Activated CD4-positive, alpha-beta T cell treated with anti-CD3 and anti-CD28 coated beads, Interleukin-2, amount 50 U/mL, for 4 hours (primary cell): ENCODE results near the gene QSOX2.

ENCODE experiments used
- DNase-seq, 2 experiments: peaks; one replicate each; pipeline ENCODE4 v3.0.0-alpha.2; 2020

Gene QSOX2

DNA sequence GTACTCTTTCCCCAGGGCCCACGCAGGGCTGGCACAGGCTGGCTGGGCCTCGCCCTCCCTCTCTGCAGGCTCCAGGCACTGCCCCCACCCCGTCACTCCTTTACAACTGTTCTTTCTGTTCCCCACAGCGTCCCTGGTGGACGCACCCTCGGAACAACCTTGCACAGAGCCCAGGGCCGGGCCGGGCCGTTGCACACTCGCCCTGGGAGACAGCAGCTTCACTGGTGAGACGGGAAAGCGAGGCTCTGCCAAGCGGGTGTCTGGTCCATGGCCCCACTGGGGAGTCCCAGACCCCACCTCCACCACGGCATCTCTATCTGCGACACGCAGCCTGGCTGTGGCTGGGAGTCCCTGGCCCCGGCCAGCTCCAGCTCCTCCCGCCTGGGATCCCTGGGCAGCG lies 18.4 kb upstream of the QSOX2 start:
- no peak for DNase-seq

DNA sequence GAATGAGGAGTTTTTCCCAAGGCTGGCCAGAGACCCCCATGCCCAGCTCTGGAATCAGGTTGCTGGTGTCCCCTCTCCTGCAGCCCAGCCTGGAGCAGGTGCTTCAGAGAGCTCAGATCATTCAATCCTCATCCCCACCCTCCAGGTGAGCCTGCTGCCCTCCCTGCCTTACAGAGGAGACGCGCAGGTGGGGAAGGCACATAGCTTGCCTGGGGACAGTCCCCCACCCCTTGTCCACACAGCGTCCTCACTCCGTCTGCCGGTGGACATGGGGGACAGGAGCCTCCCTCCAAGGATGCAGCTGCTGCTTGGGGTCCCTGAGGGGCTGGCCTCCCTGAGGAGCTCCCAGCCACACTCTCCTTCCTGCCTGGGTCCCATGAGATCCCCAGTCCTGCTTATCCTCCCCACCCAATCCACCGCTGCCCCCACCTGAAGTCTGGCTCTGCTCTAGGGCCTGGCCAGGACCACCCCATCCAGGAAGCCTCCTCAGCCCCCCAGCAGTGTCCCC lies 17.1 kb upstream of the QSOX2 start:
- DNase-seq = no peak

DNA sequence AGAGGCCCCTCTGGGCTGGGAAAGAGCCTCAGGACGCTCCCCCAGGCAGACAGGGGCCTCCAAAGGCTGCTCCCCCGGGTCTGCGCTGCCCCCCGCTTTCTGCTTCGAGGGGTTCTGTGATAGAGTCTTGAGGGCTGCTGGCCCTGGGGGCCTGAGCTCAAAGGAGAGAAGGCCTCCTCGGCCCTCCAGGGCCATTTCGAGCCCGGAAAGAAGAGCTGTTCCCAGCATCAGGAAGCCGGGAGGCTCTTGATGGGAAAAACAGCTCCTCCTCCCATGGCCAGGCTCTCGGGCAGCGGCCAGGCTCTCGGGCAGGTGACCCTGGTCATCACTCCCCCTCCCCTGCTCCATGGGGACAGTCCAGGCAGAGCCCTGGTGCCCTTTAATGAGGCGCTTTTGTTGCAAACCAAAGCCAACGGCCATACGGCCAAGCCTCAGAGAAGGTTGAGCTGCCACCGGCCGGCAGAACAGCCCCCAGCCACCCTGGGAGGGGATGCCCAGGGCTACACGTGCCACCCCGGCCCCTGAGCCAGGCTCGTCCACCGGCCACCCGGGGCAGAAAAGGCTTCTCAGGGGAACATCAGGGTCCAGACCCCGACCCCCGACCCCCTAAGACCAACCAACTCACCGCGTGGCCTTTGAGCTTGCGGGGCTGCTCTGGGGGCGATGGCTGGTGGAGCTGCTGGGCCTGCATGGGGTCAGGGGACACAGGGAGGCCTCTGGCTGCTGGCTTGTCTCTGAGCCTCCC lies 16.2 kb upstream of the QSOX2 start:
- DNase-seq = no peak

DNA sequence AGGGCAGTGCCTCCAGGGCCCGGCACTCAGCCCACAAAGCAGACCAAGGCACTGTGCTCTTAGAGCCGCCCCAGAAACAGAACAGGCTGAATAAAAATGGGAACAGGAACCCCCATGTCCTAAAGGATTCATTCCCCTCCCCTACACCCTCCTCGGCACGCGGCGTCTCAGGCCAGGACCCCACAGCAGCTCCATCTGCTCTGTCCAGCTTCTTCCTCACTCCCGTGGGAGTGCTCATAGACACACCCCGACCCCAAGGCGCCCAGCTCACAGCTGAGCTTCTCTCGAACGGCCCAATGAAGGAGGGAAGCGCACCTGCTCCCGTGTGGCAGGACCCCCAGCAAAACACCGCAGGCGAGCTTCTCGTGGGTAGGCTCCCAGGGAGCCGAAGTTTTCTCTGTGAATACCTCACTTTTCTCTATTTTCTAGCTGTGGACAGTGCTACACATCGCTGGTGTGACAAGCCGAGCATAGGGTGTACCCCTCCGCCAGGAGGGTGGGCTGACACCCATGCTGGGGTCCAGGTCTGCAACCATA lies 15.4 kb upstream of the QSOX2 start:
- DNase-seq = no peak

DNA sequence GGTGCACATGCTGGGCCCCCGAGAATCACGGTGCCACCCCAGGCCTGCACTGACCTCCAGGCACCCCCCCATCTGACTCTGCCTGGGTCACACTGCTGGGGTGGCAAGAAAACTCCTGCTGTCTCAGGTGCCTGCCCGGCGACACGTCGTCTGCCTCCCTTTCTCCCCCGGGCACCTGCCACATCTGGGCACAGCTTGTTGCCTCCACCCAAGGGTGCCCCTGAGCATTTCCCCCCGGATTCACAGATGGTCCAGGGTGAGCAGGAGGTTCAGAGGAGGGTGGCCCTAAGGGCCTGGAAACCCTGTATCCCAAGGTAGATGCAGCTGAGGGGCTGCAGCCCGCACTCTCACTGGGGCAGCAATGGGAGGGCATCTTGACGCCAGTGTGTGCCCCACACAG lies 14.9 kb upstream of the QSOX2 start:
- DNase-seq = no peak

DNA sequence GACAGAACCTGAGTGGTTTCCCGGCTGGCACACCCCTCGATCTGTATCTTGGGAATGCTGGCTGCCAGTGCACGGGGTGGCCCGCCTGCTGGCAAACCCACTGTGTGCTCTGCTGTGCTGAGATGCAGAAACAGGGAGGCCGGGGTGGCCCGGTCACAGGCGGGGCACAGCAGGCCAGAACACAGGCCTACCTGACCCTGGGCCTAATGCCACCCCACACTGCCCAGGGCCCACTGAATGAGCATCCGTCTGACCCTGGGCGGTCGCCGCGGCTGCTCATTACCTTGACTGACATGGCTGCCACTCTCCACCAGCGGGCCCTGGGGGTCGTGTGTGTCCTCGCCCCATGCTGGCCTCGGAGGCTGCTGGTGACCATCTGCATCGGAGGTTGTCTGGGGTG lies 14.2 kb upstream of the QSOX2 start:
- no peak for DNase-seq

DNA sequence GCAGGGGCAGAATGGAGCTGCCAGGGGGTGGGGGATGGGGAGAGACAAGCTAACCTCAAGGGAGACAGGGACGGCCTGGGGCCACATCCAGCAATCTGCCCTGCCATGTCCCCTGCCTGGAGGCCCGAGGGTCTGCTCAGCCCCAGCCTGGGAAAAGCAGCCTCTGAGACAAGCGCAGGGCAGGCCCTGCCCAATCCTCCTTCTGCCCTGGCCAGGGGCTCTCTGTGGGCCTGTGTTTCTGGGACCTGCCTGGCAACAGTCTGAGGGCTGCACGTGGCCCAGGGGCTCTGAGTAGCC lies 13.9 kb upstream of the QSOX2 start:
- no peak for DNase-seq

DNA sequence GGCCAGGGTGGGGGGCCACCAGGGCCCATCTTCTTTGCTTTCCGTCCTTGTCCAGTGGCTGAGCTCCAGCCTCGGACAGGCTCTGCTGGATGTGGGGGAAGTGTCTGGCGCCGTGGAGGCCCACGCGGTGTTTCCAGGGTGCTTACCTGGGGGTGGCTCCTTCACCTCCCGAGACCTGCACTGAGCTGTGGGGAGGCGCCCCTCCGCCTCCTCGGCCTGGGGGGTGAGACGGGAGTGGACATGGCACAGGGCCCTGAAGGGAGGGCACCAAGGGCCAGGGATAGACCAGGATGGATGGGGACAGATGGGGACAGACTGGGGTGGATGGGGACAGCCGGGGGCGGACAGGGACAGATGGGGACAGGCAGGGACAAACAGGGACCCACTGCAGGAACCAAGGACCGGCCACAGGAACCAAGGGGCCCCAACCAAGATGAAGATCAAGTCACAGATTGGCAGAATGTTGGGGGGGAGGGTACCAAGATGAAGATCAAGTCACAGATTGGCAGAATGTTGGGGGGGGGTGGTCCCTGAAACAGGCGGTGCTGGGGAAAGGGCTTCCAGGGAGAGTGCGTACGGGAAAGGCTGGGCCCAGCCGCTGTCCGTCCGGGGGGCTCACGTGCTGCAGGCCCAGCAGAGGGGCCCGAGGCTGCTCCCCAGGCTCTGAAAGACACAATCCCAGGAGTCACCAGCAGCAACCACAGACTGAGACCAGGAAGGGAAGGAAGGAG lies 13.3 kb upstream of the QSOX2 start:
- no peak for DNase-seq

DNA sequence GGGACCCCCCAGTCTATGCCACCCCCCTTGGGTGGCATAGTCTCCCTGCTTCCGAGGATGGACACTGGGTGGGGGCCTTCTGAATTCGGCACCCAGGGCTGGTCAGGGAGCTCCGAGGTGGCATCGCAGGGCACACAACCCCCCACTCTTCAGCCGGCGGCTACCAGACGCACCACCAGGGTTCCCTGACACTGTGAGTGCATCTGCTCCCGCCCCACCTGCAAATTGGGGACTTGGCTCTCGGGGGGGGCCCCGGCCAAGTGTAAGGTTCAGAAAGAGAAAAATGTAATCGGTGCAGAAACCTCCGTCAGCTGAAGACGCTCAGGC lies 12.7 kb upstream of the QSOX2 start:
- no peak for DNase-seq

DNA sequence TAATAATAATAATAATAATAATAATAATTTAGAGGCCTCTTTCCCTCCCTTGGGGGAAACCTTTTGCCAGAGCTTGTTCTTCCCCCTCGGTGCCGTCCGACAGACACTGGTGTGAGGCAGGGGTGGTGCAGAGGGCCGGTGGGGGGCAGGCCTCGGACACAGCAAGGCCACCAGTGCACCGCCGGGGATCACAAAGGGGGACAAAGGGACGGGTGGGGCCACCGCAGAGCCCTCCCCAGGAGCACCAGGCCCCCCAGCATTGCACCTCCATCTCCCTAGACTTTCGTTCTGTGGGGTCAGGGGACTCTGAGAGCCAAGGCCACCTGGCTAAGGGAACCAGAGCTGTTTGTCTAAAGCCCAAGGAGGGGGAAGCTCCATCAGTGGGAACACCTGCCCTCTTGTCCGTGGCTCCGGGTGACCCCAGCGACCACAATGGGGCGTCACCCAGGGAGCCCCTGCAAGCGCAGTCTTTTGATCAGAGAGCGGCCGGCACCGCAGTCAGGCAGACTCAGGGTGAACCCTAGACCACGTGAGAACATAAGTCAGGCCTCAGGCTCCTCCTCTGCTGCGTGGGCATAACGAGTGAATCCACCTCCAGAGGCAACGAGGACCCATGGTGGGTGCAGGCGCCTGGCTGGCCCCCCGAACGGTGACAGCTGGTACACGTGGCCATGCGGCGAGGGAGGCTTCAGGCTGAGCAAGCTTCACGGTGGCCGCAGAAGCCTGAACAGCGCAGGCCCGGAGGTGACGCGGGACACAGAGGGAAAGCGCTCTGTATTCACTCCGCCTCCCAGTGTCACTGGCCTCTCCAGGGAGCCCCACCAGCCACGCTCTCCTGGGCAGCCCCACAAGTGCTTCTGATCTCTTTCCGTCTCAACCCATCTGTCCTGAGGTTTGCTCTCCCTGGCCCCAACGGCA lies 12.0 kb upstream of the QSOX2 start:
- DNase-seq = no peak

DNA sequence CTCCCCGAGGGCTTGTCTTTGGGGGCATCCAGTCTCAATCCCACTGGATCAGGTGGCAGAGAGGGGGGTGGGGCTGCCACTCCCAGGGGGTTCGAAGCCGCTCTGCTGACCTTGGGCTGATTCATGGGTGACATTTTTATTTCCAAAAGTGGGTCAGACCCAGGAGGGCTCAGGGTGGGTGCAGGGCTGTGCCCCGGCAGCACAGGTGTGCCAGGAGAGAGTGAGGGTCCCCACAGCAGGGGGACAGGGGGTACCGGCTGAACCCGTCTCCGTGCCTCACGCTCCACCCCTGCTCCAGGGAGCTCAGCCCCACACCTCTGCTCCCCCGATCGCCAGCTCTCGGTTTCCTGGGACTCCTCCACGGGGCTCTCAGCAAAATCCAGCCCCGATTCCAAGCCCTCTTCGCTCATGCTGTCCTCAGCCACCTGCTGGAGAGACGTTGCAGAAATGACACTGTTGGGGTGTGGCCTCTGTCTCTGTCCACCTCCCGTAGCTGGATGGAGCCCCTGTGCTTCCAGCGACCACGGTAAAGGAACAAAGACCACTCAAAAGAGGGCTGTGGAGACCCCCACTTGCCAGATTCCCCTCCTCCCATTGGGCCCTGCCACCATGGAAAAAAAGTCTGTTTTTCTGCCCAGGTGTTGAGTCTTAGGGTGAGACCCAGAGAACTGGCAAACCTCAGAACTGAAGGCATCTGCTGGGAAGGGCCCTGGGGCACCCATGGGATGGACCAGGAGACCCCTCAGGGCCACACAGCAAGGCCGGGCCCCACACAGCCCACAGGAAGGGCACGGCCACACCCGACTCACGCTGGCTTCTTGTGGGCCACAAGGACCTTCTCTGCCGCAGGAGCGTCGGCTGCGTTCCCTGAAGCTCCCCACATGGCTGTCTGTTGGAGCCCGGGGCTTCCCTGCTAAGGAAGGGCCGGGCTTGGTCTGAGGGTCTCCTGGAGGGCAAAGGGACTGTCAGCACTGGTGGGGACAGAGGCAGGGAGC lies 10.6 kb upstream of the QSOX2 start:
- no peak for DNase-seq

DNA sequence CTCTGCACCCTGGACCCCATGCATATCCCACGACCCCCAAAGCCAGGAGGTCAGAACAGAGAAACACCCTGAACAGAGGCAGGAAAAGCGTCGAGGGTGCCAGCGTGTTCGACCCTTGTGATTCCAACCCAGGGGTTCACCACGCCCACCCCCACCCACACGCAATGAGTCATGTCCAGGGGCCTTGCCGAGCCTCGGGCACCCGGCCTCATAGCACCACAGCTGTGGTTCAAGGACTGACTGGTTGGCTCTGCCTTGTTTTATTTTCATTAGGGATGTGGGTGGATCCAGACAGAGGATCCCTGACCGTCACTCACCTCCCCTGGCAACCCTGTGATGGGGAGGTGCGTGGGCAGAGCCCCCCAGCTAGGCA lies 9.5 kb upstream of the QSOX2 start:
- DNase-seq = peak; percentile 25 to 27

DNA sequence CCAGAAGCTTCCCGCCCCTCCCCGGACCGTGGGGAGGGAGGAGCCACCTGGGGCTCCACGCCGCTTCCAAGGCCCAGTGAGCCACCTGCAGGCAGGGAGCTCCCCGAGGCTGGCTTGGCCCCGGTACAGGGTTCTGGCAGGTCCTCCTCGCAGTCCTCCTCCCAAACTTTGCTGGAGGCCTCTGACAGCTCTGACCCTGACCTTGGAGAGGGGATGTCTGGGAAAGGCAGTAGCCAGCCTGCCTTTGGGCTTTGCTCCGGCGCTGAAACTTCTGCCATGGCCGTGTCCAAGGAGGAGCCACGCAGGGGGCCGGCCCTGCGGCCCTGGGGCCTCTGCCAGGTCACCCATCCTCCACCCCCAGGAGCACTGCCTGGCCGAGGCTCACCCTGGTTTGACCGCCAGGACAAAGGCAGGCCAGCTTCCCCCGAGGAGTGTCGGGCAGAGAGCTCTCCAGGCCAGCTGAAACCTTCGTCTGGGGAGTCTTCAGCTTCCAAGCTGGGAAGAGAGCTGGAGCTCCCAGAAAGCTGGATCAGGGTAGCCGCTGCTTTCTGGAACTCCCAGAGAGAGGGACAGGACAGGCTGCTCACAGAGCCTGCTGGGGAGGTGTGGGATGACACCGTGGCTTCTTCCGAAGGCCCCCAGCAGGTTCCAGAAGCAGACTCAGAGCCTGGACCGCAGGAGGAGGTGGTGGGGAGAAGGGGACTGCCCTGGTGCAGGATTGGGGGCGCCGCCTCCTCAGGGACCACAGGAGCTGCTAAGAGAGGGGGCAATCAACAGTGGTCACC lies 9.0 kb upstream of the QSOX2 start:
- DNase-seq = no peak

DNA sequence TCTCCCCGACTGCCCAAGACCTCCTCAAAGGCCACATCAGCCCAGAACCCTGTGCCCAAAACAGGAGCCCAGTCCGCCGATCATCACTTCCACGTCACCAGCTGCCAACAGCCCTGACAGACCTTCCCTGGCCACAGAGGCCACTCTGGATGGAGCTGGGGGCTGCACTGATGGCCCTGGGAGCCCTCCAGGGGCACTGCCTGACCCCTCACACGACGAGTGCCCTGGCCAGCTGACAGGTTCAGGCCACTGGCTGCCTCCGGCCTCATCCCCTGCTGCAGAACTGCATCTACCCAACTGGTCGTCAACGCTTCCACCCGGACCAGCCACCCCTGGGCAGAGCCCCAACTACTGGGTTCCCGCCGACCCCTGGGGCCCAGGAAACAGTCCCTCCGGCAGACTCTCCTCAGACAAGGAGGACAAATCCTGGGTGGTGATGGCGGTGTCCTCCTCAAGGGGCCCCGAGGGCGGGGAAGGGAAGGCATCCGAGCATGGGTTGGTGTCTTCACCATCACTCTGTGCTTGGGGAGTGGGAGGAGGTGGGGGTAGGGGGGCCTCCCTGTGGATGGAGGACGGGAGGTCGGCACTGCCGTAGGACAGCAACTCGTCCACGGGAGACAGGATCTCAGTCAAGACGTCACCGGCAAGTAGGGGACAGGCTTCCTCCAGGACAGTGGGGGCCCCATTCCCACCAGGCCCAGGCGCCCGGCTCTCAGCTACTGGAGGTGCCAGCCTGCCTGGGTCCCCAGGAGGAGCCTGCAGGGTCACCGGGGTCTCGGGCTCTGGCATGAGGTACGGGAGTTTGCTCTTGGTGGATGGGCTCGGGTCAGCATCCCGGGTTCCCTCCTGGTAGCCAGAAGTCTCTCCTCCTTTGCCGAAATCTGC lies 7.9 kb upstream of the QSOX2 start:
- DNase-seq = no peak

DNA sequence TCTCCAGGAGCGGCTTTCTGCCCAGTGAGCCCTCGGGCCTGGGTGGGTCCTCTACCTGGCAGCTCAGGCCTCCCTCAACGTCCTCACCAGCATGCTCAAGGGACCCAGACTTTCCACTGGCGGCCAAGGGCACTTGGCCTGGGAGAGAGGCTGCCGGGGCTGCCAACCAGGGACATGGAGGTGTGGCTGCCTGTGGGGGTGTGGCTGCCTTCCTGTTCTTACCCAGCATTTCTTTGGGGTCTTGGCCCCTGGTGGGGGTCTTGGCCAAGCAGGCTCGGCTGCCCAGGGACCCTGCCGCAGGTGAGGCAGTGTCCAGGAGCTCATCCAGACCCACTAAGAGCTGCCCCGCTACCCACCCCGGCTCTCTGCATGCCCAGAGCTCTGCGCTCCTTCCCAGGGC lies 7.2 kb upstream of the QSOX2 start:
- no peak for DNase-seq

DNA sequence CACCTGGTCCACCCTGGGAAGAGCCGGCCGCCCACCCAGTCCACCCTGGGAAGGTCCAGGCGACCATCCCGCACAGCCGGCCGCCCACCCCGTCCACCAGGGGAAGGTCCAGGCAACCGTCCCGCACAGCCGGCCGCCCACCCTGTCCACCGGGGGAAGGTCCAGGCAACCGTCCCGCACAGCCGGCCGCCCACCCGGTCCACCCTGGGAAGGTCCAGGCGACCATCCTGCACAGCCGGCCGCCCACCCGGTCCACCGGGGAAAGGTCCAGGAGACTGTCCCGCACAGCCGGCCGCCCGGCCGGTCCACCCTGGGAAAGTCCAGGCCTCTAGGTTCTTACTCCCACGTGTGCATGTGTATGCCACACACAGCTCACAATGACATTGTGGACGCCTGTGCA lies 6.7 kb upstream of the QSOX2 start:
- no peak for DNase-seq

DNA sequence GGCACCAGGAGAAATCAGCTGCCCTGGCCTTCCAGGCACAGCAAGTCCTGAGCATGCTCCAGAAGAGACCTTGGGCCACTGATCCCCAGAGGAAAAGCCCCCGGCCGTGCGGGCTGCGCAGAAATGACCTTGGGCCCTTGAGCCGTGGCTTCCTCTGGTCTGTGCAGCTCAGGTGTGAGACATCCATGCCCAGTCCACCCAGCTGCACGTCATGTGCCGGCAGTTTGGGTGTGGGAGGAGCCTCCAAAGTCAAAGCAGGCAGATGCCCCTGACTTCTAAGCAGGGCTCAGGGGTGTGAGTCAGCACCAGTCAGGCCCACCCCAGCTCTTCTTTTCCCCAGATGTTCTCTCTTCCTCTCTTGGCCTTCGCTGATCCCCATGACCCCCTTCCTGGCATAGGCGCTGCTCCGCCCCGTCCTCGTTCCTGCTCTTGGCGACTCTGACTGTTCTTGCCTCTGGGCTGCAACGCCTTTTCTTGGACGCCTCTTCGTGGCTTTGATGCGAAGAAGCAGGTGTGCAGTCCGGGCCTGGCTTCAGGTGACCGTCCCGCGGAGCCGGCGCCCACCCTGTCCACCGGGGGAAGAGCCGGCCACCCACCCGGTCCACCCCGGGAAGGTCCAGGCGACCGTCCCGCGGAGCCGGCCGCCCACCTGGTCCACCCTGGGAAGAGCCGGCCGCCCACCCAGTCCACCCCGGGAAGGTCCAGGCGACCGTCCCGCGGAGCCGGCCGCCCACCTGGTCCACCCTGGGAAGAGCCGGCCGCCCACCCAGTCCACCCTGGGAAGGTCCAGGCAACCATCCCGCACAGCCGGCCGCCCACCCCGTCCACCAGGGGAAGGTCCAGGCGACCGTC lies 5.9 kb upstream of the QSOX2 start:
- DNase-seq = no peak

DNA sequence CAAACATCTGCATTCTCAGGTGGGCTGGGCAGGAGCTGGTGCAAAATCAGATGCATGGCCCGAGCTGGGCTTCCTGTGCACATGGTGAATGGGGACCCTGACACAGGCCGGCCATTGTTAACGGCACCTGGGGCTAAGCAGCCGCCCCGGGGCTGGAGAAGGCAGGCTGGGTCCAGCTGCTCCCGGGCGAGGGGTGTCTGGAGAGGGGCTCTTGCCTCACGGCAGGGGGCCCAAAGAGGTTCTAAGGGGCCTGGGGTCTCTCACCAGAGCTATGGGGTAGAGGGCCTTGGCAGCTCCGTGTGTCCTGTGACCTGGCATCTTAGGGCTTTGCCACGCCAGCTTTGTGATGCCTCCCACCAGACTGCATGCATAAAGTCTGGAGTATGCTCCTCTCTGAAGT lies 5.1 kb upstream of the QSOX2 start:
- DNase-seq = no peak

DNA sequence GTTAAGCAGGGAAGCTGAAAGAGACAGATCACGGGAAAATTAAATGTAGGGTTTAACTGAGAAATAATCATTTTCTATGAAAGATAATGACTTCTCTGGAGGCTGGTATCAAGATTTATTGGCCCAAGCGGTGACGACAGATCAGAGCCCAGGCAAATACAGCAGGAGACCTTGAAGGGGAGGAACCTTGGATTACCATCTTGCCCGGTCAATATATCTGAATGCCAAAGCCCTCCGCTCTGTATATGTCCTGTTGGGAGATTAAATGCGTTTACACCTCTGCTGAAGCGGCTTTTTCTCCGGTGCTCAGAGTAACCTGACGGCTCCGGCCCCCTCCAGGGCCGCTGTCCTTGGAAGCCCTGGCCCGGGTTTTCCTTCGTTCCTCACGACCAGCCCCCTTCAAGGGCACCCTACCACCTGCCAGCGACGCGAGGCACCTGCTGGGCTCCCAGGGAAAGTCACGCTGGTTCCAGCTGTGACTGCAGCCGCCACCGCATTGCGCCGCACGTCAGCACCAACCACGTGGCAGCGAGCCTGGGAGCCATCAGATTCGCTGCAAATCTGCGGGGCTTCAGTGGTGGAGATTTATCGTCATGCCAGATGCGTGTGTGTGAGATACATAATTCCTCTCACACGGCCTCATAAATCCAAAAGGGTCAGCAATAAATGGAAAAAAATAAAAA lies 4.4 kb upstream of the QSOX2 start:
- DNase-seq = no peak
